Umbilical cord (tissue), 2 donors: ENCODE data around the gene MYO7A. TPM values are rescaled to one million over a fixed set of nuclear protein-coding genes. Genes with fewer than 3 reads are reported as not detected.

ENCODE experiments used
- DNase-seq: peaks from one replicate; pipeline ENCODE4 v3.0.0-alpha.2; 2015; ENCODE audit warnings: low spot score
- total RNA-seq: library from RNA; depleted of rRNA; stranded (reverse); fragments of >200 nt; gene quantifications from one replicate; pipeline ENCODE4 v1.2.3, GENCODE V29; 2014; ENCODE audit warnings: low replicate concordance; ENCODE audit not compliant: insufficient read depth

Gene MYO7A
- total RNA-seq, 1 donor from 2014 or later = 7.0 TPM

DNA sequence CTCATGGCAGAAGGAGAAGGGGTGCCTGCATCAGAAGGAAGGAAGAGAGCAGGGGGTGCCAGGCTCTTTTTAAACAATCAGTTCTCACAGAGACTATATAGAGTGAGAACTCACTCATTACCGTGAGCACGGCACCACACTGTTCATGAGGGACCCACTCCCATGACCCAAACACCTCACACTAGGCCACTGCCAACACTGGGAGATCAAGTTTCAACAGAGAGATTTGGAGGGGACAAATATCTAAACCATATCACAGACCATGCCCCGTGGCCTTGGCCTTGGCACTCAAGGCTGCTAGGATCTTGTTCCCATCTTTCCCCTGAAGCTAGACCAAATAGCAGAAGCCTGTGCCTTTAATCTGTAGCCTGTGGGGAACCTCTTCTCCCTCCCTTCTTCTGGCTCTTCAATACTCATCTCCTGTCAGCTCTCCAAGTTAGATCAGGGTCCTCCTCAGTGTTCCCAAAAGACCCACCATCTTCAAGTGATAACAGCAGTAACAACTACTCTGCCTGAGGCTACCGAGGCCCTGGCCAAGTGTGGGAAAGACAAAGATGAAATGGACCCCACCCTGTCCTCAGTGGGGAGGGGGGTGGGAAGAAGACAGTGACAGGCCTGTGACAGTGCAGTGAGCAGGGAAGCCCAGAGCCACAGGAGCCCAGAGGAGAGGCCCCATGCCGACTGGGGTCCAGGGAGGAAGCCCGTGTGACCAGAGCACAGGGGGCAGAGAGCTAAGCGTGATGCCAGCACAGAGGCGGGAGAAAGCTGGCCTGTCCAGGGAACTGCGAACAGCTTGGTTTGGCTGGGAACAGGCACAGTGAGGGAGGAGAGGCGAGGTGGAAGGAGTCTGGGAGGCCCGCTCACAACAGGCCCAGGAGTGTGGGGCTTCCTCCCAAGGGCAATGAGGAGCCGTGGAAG, 72.6 kb downstream of the MYO7A start:
- DNase-seq = no peak

DNA sequence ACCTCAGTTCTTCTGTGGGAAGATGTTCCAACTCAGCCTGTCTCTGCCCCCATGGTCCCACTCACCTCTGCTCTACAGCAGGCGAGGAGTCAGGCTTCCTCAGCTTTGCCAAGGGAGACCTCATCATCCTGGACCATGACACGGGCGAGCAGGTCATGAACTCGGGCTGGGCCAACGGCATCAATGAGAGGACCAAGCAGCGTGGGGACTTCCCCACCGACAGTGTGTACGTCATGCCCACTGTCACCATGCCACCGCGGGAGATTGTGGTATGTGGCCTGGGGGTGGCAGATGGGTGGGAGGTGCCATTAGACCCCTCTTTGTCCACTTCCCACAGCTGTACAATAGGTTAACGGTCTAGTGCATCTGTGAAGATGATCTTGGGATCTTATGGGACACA, 73.3 kb downstream of the MYO7A start:
- no peak for DNase-seq

DNA sequence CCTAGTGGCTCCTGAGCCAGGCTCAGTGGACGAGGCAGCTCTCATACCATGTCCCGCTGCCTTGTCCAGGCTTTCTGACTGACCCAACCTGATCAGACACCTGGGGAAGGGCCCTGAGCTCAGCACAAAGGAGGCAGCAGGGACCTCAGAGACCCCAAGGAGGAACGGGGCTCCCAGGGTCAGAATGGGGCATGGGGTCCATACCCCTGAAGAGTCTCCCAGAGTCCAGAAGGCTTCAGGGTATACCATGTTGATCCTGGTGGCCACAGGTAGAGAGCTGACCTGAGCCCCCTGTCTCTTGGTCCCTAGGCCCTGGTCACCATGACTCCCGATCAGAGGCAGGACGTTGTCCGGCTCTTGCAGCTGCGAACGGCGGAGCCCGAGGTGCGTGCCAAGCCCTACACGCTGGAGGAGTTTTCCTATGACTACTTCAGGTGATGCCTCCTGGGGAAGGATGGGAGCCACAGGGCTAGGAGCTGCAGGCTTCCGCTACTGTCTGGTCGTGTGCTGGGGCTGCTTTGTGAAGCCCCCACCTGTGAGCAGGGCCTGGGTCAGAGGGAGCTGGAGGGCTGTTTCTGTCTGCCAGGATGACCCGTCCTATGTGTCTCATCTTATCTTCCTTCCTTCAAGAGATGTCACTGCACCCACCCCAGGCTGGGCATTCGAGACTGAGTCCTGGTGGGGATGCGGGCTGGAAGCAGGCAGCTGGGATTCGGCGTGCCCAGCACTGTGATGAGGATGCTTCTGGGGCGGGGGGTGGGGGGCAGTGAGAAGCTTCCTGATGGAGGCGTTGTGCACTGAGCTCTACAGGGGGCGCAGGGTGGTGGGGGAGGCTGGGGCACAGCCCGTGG, 74.2 kb downstream of the MYO7A start:
- DNase-seq = no peak

DNA sequence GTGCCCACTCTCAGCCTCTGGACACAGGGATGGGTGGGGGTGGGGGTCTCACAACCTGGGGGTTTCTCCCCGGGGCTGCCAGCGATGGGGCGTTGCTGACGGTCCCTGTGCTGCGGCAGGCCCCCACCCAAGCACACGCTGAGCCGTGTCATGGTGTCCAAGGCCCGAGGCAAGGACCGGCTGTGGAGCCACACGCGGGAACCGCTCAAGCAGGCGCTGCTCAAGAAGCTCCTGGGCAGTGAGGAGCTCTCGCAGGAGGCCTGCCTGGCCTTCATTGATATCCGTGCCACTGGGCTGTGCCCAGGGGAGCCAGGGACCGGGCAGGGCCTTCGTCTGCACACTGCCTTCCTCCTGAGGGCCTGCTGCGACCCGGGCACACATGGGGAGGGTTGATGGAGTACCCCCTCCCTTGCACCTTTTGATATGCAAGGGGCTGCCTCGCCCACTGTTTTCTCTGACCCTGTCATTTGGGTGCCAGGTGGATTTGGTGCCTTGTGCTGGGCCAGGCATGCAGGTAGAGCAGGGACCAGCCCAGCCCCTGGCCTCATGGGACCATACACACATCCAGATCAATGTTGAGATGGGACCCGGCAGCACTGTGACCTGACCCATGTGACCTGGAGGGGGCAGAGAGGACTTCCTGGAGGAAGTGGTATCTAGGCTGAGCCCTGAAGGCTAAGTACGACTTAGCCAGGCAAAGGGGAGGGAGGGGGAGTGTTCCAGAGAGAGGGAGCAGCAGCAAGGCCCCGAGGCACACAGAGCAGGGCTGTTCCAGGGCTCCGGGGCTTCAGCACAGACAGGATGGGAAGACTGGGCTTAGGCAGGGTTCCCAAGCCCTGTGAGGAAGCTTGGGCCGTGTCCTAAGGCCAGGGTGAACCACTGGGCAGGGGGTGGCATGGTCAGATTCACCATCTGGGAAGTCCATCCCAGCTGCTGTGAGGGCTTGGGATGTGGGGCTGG, 75.2 kb downstream of the MYO7A start:
- DNase-seq = no peak

DNA sequence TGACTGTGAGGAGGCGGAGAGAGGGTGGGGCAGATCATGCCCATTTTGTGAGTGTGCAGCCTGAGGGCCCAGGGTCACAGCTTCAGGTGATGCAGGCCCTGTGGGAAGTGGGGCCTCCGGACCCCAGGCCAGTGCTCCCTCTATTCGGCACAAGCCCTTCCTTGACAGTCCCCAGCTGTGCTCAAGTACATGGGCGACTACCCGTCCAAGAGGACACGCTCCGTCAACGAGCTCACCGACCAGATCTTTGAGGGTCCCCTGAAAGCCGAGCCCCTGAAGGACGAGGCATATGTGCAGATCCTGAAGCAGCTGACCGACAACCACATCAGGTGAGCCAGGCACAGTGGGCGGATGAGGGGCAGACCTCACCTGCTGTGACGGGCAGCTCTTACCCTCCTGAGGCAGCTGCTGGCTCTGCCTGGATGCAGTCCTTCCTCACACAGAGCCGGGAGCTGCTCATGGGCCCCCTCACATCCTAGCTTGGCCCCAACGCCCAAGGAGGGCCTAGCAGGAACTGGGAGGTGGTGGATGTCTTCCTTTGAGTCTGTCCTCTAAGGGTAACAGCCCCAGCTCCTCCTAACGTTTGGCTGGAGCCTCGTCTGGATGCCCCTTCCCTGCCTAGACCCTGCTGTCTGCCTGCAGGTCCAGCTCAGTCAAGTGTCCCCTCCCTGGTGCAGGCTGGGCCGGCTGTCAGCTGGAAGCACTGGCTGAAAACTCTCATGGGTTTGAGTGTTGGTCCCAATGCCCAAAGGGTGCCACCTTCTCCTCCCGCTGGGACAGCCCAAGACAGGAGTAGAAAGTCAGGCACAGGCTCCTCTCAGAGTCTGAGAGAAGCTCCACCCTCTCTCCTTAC, 76.1 kb downstream of the MYO7A start:
- no peak for DNase-seq

DNA sequence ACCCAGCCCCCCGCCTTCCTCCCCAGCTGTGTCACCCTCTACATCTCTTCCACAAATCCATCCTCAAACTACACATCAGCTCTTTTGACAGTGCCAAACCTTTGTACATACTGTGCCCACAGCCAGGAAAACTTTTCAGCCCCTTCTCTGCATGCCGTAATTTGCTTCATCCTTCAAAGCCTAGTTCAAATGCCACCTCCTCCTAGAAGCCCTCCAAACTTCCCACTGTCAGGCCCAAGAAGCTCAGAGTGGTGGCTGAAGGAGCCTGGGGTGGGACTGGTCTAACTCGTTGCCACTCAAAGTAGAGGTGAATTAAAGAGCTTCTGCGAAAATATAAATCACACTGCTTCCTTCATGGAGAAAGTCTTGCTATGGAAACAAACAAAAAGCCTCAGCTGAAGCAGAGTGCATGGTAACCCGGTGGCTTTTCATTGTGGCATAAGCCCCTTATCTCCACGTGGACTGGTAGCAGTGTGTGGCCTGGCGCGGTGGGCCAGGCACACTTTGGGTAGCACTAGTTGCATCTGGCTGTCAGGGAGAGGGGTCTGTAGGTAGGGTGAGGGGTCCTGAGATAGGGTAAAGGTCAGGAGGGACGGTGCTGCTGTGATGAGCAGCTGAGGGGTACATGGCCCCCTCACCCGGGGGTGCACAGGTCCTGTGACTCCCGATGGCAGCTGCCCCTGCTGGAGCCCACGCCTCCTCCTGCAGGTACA, 76.9 kb downstream of the MYO7A start:
- DNase-seq = no peak

DNA sequence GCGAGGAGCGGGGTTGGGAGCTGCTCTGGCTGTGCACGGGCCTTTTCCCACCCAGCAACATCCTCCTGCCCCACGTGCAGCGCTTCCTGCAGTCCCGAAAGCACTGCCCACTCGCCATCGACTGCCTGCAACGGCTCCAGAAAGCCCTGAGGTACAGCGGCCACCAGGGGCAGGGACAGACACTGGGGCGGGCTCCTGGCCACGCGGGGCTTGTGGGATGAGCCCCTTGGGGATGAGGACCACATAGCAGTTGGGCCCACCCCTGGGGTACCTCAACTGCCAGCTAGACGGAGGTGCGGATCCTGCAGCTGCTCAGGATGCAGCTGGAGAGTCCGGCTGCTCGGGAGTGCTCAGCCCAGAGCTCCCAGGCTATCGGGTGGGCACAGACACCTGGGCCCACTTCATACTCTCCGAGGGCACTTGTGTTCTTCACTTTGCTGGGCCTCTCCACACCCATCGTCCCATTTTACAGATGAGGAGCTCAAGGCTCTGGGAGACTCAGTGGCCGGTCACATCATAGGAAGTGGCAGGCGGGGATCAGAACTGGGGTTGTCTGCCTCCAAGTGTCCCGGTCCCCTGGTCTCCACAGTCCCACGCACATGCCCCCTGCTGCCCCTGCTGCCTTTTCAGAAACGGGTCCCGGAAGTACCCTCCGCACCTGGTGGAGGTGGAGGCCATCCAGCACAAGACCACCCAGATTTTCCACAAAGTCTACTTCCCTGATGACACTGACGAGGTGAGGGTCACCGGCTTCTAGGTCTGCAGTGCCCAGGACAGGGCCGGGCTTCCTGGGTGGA, 77.6 kb downstream of the MYO7A start:
- no peak for DNase-seq

DNA sequence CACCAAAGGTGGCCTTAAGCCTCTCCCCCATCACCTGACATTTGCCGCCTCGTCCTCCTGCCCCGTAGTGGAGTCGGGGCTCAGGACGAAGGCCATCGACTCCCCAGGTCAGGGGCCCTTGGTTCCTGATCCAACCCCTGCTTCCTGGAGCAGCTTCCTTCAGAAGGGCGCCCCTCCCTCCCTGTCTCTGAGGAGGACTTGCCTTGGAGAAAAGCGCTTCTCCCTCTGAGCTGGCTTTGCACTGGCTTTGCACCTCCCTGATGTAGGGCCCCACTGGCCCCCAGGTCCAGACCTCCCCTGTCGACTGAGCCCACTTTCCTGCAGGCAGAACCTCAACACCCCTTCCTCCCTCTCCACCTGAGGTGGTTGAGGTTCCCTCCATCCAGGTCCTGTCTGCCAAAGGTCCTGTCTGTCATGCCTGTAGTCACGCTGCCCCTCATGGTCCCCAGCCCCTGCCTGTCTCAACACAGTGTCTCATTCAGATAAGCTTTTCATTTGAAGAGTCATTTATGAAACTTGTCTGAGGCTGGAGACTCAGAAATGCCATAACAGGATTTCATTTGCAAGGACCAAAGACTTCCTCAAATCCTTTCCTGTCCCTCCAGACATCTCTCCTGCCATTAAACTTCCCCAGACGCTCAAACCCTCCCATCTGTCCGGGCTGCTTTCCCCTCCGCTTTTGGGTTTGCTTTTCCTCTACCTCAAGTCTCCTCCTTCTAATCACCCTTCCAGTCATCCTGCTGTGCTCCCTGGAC, 78.4 kb downstream of the MYO7A start:
- no peak for DNase-seq

DNA sequence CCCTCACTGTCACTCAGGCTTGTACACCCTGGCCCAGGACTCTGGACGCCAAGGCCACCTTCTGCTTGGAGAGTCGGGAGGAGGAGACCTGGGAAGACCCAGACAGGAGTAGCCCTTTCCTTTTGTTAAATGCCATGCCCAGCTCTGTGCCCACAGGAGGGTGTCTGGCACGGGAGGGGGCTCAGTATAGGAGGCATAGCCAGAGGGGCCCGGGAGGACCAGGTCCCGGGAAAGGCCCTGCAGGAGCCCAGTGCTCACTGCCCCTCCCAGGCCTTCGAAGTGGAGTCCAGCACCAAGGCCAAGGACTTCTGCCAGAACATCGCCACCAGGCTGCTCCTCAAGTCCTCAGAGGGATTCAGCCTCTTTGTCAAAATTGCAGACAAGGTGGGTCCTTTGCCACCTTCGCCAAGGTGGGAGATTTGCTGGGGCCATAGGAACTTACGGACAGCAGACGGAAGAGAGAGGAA, 79.0 kb downstream of the MYO7A start:
- DNase-seq = no peak

DNA sequence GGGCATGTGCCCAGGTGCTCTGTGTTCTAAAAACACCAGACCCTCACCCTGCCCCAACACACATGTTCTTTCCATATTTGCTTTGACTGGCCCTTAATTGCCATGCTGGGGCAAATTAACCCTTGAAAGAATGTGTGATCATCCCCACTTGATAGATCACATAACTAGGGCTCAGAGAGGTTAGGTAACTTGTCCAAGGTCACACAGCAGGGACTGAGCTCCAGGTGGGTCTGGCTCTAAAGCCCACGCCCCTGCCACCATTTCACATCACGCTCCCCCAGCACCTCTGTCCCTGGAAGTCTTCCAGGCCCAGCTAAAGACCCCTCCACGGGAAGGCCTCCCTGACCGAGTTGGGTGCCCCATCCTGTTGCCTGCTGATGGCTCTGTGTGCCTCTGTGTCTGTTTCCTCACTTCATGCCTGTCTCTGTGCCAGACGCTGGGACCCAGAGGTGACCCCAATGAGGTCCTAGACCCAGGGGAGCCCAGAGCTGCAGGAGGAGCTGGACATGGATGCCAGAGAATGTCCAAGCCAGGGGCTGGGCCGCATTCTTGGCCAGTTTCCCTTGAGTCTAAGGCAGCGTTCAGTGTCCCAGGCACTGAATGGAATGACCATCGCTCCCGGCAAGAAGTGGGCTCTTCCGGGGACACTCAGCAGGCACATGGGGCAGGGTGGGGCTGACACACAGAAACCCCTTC, 79.7 kb downstream of the MYO7A start:
- DNase-seq = no peak

DNA sequence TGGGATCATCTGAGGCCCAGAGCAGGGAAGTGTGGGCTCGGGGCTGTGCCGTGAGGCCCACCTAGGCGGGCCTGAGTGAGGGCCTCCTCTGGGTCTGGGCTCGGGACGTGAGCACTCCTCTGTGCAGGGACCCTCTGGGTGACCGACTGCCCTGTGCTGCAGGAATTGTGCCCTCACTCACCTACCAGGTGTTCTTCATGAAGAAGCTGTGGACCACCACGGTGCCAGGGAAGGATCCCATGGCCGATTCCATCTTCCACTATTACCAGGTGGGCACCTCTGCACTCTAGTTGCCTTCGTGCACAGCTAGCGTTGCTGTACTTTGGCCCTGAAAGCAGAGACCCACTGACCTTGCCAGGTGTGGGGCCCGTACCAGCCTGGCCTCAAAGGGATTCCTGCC, 80.5 kb downstream of the MYO7A start:
- DNase-seq = no peak

DNA sequence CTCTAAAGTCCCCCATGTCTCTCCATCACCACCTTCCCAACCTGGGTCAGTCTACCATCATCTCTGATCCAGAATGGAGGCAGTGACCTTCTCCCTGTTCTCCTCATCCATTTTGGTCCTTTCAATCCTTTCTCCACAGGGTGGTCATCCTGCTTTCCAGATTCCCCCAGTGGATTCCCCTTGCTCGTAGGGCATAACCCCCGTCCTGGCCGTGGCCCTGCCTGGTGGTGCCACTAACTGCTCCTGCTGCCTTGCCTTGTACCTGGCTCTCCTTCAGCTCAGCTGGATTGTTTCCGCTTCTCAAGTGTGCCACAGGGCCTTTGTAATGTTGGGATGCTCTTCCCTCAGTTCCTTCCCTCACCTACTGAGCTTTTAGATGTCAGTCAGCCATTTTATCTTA, 81.6 kb downstream of the MYO7A start:
- no peak for DNase-seq

DNA sequence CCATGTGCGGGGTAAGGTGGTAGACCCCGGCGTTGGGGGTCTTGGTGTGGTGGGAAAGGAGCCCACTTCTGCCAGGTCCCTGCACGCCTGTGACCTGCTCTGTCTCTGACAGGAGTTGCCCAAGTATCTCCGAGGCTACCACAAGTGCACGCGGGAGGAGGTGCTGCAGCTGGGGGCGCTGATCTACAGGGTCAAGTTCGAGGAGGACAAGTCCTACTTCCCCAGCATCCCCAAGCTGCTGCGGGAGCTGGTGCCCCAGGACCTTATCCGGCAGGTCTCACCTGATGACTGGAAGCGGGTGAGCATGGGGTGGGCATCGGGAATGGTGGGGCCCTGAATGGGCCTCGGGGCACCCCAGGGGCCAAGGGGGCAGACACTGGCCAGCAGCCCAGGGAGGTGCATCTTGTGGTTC, 83.0 kb downstream of the MYO7A start:
- DNase-seq = no peak

DNA sequence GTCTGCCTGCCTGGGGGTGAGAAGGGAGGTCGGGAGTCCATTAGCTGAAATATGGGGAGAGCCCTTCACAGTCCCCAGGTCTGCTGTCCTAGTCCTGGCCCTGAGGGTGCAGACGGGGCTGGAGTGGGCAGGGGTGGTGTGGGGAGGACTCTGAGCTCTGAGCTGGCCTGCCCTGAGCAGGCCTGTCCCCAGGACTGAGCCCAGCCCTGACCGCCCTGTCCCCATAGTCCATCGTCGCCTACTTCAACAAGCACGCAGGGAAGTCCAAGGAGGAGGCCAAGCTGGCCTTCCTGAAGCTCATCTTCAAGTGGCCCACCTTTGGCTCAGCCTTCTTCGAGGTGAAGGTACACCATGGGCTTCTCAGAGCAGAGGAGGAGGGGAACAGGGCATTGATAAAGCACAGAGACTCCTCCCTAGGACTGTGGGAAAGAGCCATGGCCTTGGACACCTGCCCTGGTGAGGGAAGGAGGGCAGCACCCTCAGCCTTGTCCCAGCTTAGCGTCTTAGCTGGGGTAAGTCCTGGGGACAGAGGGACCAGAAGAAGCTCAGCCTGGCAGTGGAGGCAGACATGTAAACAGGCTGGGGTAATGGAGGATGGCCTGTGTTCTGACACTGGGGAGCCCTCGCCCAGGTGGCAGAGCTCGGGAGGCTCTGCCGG, 83.7 kb downstream of the MYO7A start:
- no peak for DNase-seq

DNA sequence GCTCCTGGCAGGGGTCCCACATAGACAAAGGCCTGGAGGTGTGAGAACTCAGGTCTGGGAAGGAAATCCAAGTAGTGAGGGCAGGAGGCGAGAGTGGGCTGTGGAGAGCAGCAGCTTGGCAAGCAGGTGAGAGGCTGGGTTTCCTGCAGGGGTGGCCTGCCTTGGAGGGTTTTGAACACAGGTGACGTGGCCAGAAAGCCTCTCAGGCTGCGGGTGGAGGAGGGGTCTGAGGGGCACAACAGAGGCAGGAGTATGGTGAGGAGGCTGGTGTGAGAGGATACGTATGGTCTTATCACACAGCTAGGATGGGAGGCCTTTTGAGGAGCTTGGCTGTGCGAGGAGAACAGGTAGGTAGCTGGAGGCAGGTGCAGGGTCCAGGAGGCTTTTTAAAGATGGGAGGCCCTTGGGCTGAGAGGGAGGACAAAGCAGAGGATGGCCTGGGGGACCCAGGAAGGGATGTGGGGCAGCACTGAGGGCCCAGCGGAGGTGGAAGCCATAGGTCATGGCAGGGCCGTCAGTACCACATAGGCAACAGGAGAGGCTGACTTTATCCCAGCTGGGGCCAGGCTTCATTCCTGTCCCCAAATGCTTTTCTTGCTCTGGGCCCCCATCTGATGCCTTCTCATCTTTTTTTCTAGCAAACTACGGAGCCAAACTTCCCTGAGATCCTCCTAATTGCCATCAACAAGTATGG, 84.4 kb downstream of the MYO7A start:
- DNase-seq = no peak

DNA sequence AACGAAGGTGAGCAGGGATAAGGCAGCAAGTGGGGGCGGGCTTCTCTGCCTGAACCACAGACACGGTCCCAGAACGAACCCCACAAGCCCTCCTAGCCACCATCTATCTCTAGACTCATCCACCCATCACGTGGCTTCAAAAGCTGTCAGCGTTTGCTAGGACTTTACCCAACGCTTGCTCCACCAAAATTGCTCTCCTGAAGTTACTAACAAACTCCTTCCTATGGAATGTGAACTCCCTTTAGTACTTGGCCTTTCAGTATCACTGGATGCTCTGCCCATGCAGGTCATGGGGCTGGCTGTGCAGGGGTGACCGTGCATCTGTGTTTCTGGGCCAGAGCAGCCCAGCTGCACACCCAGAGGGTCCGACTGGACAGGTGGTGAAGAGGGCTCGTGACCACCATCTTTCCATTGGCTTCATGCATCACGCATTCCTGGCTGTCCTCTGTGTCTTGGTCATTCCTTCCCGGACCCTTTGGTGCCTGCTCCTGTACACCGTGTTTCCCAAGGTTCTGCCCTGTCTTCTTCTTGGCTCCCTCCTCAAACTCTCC, 85.1 kb downstream of the MYO7A start:
- DNase-seq = no peak
